ENCODE data around the gene MKI67. TPM values are rescaled to one million over a fixed set of nuclear protein-coding genes. Genes with fewer than 3 reads are reported as not detected.

The MKI67 gene
- polyA plus RNA-seq, 2 of the 4 experiments (the other 2 are of a cell fraction) = 33.8 to 51.7 TPM

DNA sequence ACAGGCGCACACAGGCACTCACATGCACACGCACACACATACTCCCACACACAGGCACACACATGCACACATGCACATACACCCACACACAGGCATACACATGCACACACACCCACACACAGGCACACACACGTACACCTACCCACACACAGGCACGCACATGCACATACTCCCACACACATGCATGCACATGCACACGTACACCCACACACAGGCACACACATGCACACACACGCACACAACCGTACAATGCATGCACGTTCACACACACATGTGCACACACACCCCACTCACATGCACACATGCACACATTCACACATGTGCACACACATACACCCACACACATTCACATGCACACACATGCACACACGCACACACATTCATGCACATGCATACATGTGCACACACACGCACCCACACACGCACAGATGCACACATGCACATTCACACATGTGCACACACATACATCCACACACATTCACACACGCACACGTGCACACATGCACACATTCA, 59.3 kb downstream of the MKI67 start:
- H3K4me1 ChIP-seq = no peaks in the 10 kb centered on the region
- ChIA-PET POLR2A (no interaction called here), CTCF (interaction anchor here (1.0 to 6.4 kb wide), 2 partner anchors 161 to 195 kb away, joined by 3 to 31 read pairs; partner anchors contain the start of gene PTPRE)
- no peak overlapping the region for H3K4me2 ChIP-seq
- no peak for FAIRE-seq
- H3K9me3 ChIP-seq = no peaks in the 10 kb centered on the region
- 80% methylated on average over 13 of the region's 13 CpGs for WGBS (ENCODE audit: missing lambda C conversion rate)
- TF ChIP-seq MAFK (IDR thresholded peaks at IDR 0.05; ENCODE audit: partially characterized antibody) (no peak), ZFP36 (IDR thresholded peaks at IDR 0.05; ENCODE audit: borderline replicate concordance, partially characterized antibody) (no peak), HOXA7 (CRISPR knock-in tag; IDR thresholded peaks at IDR 0.05) (no peak), RFX5 (IDR thresholded peaks at IDR 0.05) (no peak), HES2 (IDR thresholded peaks at IDR 0.05) (no peak), CHD4 (IDR thresholded peaks at IDR 0.05; ENCODE audit: borderline replicate concordance) (no peak), TP53 (CRISPR knock-in tag; IDR thresholded peaks at IDR 0.05) (no peak), CTCF (IDR thresholded peaks at IDR 0.05) (no peak), JUNB (IDR thresholded peaks at IDR 0.05) (no peak), HEYL (CRISPR knock-in tag; IDR thresholded peaks at IDR 0.05) (no peak), EHMT2 (IDR thresholded peaks at IDR 0.05; ENCODE audit: low read depth) (no peak)
- TF ChIP-seq, protein P1, sequence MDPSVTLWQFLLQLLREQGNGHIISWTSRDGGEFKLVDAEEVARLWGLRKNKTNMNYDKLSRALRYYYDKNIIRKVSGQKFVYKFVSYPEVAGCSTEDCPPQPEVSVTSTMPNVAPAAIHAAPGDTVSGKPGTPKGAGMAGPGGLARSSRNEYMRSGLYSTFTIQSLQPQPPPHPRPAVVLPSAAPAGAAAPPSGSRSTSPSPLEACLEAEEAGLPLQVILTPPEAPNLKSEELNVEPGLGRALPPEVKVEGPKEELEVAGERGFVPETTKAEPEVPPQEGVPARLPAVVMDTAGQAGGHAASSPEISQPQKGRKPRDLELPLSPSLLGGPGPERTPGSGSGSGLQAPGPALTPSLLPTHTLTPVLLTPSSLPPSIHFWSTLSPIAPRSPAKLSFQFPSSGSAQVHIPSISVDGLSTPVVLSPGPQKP (IDR thresholded peaks at IDR 0.05; ENCODE audit: low read depth, low read length) = no peak
- TF ChIP-seq, protein P2, sequence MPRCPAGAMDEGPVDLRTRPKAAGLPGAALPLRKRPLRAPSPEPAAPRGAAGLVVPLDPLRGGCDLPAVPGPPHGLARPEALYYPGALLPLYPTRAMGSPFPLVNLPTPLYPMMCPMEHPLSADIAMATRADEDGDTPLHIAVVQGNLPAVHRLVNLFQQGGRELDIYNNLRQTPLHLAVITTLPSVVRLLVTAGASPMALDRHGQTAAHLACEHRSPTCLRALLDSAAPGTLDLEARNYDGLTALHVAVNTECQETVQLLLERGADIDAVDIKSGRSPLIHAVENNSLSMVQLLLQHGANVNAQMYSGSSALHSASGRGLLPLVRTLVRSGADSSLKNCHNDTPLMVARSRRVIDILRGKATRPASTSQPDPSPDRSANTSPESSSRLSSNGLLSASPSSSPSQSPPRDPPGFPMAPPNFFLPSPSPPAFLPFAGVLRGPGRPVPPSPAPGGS (IDR thresholded peaks at IDR 0.05) = no peak
- DNase-seq (ENCODE audit: low read depth in 1 of 2, low spot score in 1 of 2) = no peak
- ATAC-seq = no peak
- H3K27ac ChIP-seq = no peak overlapping the region
- no peak overlapping the region for H3K4me3 ChIP-seq

DNA sequence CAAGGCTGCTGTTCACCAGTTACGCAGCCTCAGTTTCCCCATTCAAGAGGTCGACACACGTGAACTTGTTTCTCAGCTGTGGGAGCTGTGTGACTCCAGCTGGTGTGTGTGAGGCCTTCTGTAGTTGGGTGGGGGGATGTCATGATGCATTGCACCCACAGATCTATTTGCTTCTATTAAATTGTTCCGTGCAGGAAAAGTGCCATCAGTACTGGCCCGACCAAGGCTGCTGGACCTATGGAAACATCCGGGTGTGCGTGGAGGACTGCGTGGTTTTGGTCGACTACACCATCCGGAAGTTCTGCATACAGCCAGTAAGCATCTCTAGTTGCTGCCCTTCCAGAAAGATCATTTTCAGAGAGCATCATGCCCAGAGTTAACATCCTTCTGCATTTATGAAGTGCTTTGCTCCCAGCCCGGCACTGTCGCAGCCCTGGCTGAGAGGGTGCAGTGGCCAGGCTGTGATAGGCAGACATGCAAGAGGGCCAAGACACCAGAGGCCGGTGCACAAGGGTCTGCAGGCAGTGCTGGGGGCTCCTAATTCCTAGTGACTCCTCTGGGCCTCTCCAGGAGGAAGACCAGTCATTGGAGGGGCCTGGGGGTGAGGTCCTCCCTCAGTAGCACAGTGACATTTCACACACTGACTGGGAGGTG, 60.2 kb downstream of the MKI67 start:
- no peak for TF ChIP-seq RARB (CRISPR knock-in tag; IDR thresholded peaks at IDR 0.05)
- TF ChIP-seq, protein P3, sequence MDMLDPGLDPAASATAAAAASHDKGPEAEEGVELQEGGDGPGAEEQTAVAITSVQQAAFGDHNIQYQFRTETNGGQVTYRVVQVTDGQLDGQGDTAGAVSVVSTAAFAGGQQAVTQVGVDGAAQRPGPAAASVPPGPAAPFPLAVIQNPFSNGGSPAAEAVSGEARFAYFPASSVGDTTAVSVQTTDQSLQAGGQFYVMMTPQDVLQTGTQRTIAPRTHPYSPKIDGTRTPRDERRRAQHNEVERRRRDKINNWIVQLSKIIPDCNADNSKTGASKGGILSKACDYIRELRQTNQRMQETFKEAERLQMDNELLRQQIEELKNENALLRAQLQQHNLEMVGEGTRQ (IDR thresholded peaks at IDR 0.05) = no peak
- no peak for TF ChIP-seq EHMT2 (IDR thresholded peaks at IDR 0.05; ENCODE audit: low read depth)
- no peak for TF ChIP-seq SMC3 (IDR thresholded peaks at IDR 0.05)
- TF ChIP-seq FOSB (CRISPR knock-in tag; IDR thresholded peaks at IDR 0.05) = no peak
- no peak for TF ChIP-seq ZC3H11A (IDR thresholded peaks at IDR 0.05)
- no peak for TF ChIP-seq TP53 (CRISPR knock-in tag; IDR thresholded peaks at IDR 0.05)
- TF ChIP-seq, protein P4, sequence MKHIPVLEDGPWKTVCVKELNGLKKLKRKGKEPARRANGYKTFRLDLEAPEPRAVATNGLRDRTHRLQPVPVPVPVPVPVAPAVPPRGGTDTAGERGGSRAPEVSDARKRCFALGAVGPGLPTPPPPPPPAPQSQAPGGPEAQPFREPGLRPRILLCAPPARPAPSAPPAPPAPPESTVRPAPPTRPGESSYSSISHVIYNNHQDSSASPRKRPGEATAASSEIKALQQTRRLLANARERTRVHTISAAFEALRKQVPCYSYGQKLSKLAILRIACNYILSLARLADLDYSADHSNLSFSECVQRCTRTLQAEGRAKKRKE (CRISPR knock-in tag; IDR thresholded peaks at IDR 0.05; ENCODE audit: low read depth) = no peak
- TF ChIP-seq MAX (IDR thresholded peaks at IDR 0.05) = no peak
- no peak for TF ChIP-seq CBX2 (IDR thresholded peaks at IDR 0.05; ENCODE audit: borderline replicate concordance, low read depth)
- TF ChIP-seq KDM5A (IDR thresholded peaks at IDR 0.05) = no peak
- TF ChIP-seq JUN (IDR thresholded peaks at IDR 0.05) = no peak
- TF ChIP-seq E2F6 (IDR thresholded peaks at IDR 0.05; ENCODE audit: borderline replicate concordance, low read depth) = no peak
- no peak for TF ChIP-seq HOXB13 (CRISPR knock-in tag; IDR thresholded peaks at IDR 0.05; ENCODE audit: low read depth)
- no peak for TF ChIP-seq EHF (CRISPR knock-in tag; IDR thresholded peaks at IDR 0.05)
- TF ChIP-seq RNF2 (IDR thresholded peaks at IDR 0.05; ENCODE audit: borderline replicate concordance, low read depth) = no peak
- ATAC-seq (no peak), FAIRE-seq (no peak), DNase-seq (ENCODE audit: low read depth in 1 of 2, low spot score in 1 of 2) (no peak)
- no peaks in the 10 kb centered on the region for H3K4me1 ChIP-seq
- no peaks in the 10 kb centered on the region for H3K9me3 ChIP-seq
- ChIA-PET POLR2A (no interaction called here), CTCF (interaction anchor here (0.6 to 6.4 kb wide), 2 partner anchors 149 to 160 kb away, joined by 4 to 31 read pairs; partner anchors contain the start of gene PTPRE)
- H3K4me3 ChIP-seq = no peak overlapping the region
- H3K27ac ChIP-seq = no peak overlapping the region
- WGBS (ENCODE audit: missing lambda C conversion rate) = 74% methylated on average over 13 of the region's 13 CpGs
- no peak overlapping the region for H3K4me2 ChIP-seq
